Skeletal muscle tissue (tissue), 4 donors: ENCODE measurements around the gene WBP11. TPM values are rescaled to one million over a fixed set of nuclear protein-coding genes. Genes with fewer than 3 reads are reported as not detected.

Source experiments
- H3K27ac ChIP-seq: one replicate; pipeline ENCODE4 v1.7.0; 2013; ENCODE audit warnings: mild to moderate bottlenecking, low read depth, low read length, inconsistent platforms
- H3K27me3 ChIP-seq, 3 donors: one replicate each; pipeline ENCODE4 v1.7.0; 2013; ENCODE audit warnings: low read length in 3 of 3; ENCODE audit not compliant: control insufficient read depth in 3 of 3, insufficient read depth in 3 of 3
- H3K36me3 ChIP-seq, 3 donors: one replicate each; pipeline ENCODE4 v1.7.0; 2013; ENCODE audit warnings: low read length in 3 of 3; ENCODE audit not compliant: control insufficient read depth in 3 of 3, insufficient read depth in 3 of 3
- H3K4me1 ChIP-seq, 3 donors: one replicate each; pipeline ENCODE4 v1.7.0; 2013; ENCODE audit warnings: low read length in 3 of 3, mild to moderate bottlenecking in 3 of 3; ENCODE audit not compliant: control insufficient read depth in 3 of 3, insufficient read depth in 3 of 3
- H3K4me3 ChIP-seq, 3 donors: one replicate each; pipeline ENCODE4 v1.7.0; 2013; ENCODE audit warnings: low read length in 3 of 3
- H3K9ac ChIP-seq, 3 donors: one replicate each; pipeline ENCODE4 v1.7.0; 2013; ENCODE audit warnings: low read length in 3 of 3, mild to moderate bottlenecking in 3 of 3, moderate library complexity in 2 of 3, low read depth in 1 of 3
- H3K9me3 ChIP-seq, 3 donors: one replicate each; pipeline ENCODE4 v1.7.0; 2013; ENCODE audit warnings: low read length in 3 of 3; ENCODE audit not compliant: control insufficient read depth in 3 of 3
- total RNA-seq: library from RNA; depleted of rRNA; stranded (reverse); fragments of >200 nt; gene quantifications from one replicate; pipeline ENCODE4 v1.2.3, GENCODE V29; 2014
- donor health status: Osteomylitis.

WBP11 gene
- total RNA-seq, 1 donor from 2014 or later: 7.8 TPM

GRCh38 chr12:14795028-14795448 lies 8.2 kb downstream of the WBP11 start:
- no peak overlapping the region for H3K9ac ChIP-seq
- no peaks in the 10 kb centered on the region for H3K9me3 ChIP-seq
- H3K36me3 ChIP-seq: peaks cover 35 to 80% (median 68%) of the 10 kb centered on the region in 3 donors
- no peaks in the 10 kb centered on the region for H3K27me3 ChIP-seq
- no peak overlapping the region for H3K4me3 ChIP-seq
- H3K27ac ChIP-seq: no peak overlapping the region
- H3K4me1 ChIP-seq: no peaks in the 10 kb centered on the region

- H3K9ac ChIP-seq: no peak overlapping the region
- no peaks in the 10 kb centered on the region for H3K27me3 ChIP-seq
- no peaks in the 10 kb centered on the region for H3K9me3 ChIP-seq
- peaks cover 35 to 48% (median 47%) of the 10 kb centered on the region in 3 donors for H3K36me3 ChIP-seq
- no peak overlapping the region for H3K27ac ChIP-seq
- no peaks in the 10 kb centered on the region for H3K4me1 ChIP-seq
- no peak overlapping the region for H3K4me3 ChIP-seq
These were observed 17.7 kb downstream of the WBP11 start for GRCh38 chr12:14785568-14785967.

- H3K27ac ChIP-seq: no peak overlapping the region
- H3K4me3 ChIP-seq: no peak overlapping the region
- peaks cover 24 to 38% (median 36%) of the 10 kb centered on the region in 3 donors for H3K36me3 ChIP-seq
These were observed 18.8 kb downstream of the WBP11 start for GRCh38 chr12:14784471-14784870.

GRCh38 chr12:14782756-14783155 lies 20.5 kb downstream of the WBP11 start:
- Histone ChIP-seq H3K9ac (no peak overlapping the region), H3K36me3 (peaks cover 11 to 24% (median 21%) of the 10 kb centered on the region in 3 donors), H3K9me3 (no peaks in the 10 kb centered on the region)

More at GRCh38 chr12:14784471-14784870, 18.8 kb downstream of the WBP11 start:
- H3K4me1 ChIP-seq: no peaks in the 10 kb centered on the region
- no peak overlapping the region for H3K9ac ChIP-seq
- no peaks in the 10 kb centered on the region for H3K27me3 ChIP-seq
- H3K9me3 ChIP-seq: no peaks in the 10 kb centered on the region

GRCh38 chr12:14781563-14781962 lies 21.7 kb downstream of the WBP11 start:
- no peaks in the 10 kb centered on the region for H3K9me3 ChIP-seq
- H3K36me3 ChIP-seq: peaks cover 3 to 12% (median 9%) of the 10 kb centered on the region in 3 donors
- no peak overlapping the region for H3K27ac ChIP-seq
- H3K27me3 ChIP-seq: no peaks in the 10 kb centered on the region
- H3K4me3 ChIP-seq: no peak overlapping the region
- H3K4me1 ChIP-seq: no peaks in the 10 kb centered on the region
- H3K9ac ChIP-seq: no peak overlapping the region

More at GRCh38 chr12:14782756-14783155, 20.5 kb downstream of the WBP11 start:
- no peak overlapping the region for H3K4me3 ChIP-seq
- H3K4me1 ChIP-seq: no peaks in the 10 kb centered on the region
- no peak overlapping the region for H3K27ac ChIP-seq
- H3K27me3 ChIP-seq: no peaks in the 10 kb centered on the region

GRCh38 chr12:14780859-14781258 lies 22.4 kb downstream of the WBP11 start:
- Histone ChIP-seq H3K36me3 (peaks cover 3 to 8% (median 7%) of the 10 kb centered on the region in 3 donors), H3K27ac (no peak overlapping the region), H3K4me3 (no peak overlapping the region), H3K27me3 (no peaks in the 10 kb centered on the region), H3K9ac (no peak overlapping the region), H3K9me3 (no peaks in the 10 kb centered on the region), H3K4me1 (peaks cover 0 to 6% (median 0%) of the 10 kb centered on the region in 3 donors)

GRCh38 chr12:14779834-14780233 lies 23.4 kb downstream of the WBP11 start:
- H3K9ac ChIP-seq: no peak overlapping the region
- peaks cover 0 to 2% (median under 1%) of the 10 kb centered on the region in 3 donors for H3K36me3 ChIP-seq
- H3K27ac ChIP-seq: no peak overlapping the region
- no peaks in the 10 kb centered on the region for H3K9me3 ChIP-seq
- peaks cover 0 to 15% (median 3%) of the 10 kb centered on the region in 3 donors for H3K4me1 ChIP-seq
- H3K4me3 ChIP-seq: no peak overlapping the region
- H3K27me3 ChIP-seq: no peaks in the 10 kb centered on the region

GRCh38 chr12:14777271-14777670 lies 26.0 kb downstream of the WBP11 start:
- Histone ChIP-seq H3K36me3 (no peaks in the 10 kb centered on the region), H3K9ac (no peak overlapping the region), H3K27ac (no peak overlapping the region), H3K4me1 (peaks cover 3 to 26% (median 9%) of the 10 kb centered on the region in 3 donors), H3K4me3 (no peak overlapping the region), H3K9me3 (no peaks in the 10 kb centered on the region), H3K27me3 (no peaks in the 10 kb centered on the region)

- no peak overlapping the region for H3K9ac ChIP-seq
- H3K9me3 ChIP-seq: no peaks in the 10 kb centered on the region
- H3K27ac ChIP-seq: peak overlapping the region; percentile 94
- no peak overlapping the region for H3K4me3 ChIP-seq
- H3K36me3 ChIP-seq: no peaks in the 10 kb centered on the region
- peaks cover 3 to 26% (median 9%) of the 10 kb centered on the region in 3 donors for H3K4me1 ChIP-seq
- no peaks in the 10 kb centered on the region for H3K27me3 ChIP-seq
These were observed 26.9 kb downstream of the WBP11 start for GRCh38 chr12:14776236-14776961.

- Histone ChIP-seq H3K9ac (peak overlapping the region in 2 of 3 donors; percentile 87 to 92), H3K36me3 (no peaks in the 10 kb centered on the region), H3K4me3 (peak overlapping the region; percentile 87 to 96 (median 89)), H3K9me3 (no peaks in the 10 kb centered on the region), H3K27me3 (no peaks in the 10 kb centered on the region), H3K27ac (peak overlapping the region; percentile 94), H3K4me1 (peaks cover 3 to 29% (median 9%) of the 10 kb centered on the region in 3 donors)
These were observed 27.7 kb downstream of the WBP11 start for GRCh38 chr12:14775636-14775980.
